Measurements from ENCODE around the gene VRK3.
"Not testable (repeated sequence)": the region's sequence is repeated elsewhere in the genome, so short reads cannot be mapped to it uniquely, and the experiment has no call there.

Gene VRK3

GRCh38 chr19:49954092-49954829, 70.9 kb downstream of the VRK3 start:
- DNase-seq = no peak

GRCh38 chr19:49953416-49953815, 71.8 kb downstream of the VRK3 start:
- no peak for DNase-seq

GRCh38 chr19:49952906-49953305, 72.3 kb downstream of the VRK3 start:
- no peak for DNase-seq

- DNase-seq = no peak
Observed at GRCh38 chr19:49952479-49952836, 72.7 kb downstream of the VRK3 start.

- no peak for DNase-seq
Observed at GRCh38 chr19:49951806-49952478, 73.2 kb downstream of the VRK3 start.

- DNase-seq = no peak
Observed at GRCh38 chr19:49950956-49951526, 74.1 kb downstream of the VRK3 start.

- DNase-seq = no peak
Observed at GRCh38 chr19:49950590-49950948, 74.6 kb downstream of the VRK3 start.

- DNase-seq = no peak
Observed at GRCh38 chr19:49949742-49950589, 75.2 kb downstream of the VRK3 start.

- DNase-seq = no peak
Observed at GRCh38 chr19:49946415-49946814, 78.8 kb downstream of the VRK3 start.

GRCh38 chr19:49944567-49944966, 80.6 kb downstream of the VRK3 start:
- DNase-seq = not testable (repeated sequence)

- DNase-seq = no peak
Observed at GRCh38 chr19:49940482-49940791, 84.7 kb downstream of the VRK3 start.

GRCh38 chr19:49939721-49940481, 85.3 kb downstream of the VRK3 start:
- DNase-seq = no peak

GRCh38 chr19:49938662-49939061, 86.5 kb downstream of the VRK3 start:
- DNase-seq = no peak

GRCh38 chr19:49937750-49938381, 87.3 kb downstream of the VRK3 start:
- peak; percentile 76 for DNase-seq

GRCh38 chr19:49936549-49936948, 88.6 kb downstream of the VRK3 start:
- no peak for DNase-seq

- DNase-seq = no peak
Observed at GRCh38 chr19:49933643-49934042, 91.5 kb downstream of the VRK3 start.

- DNase-seq = no peak
Observed at GRCh38 chr19:49932731-49933131, 92.4 kb downstream of the VRK3 start.

- DNase-seq = no peak
Observed at GRCh38 chr19:49932041-49932451, 93.1 kb downstream of the VRK3 start.

GRCh38 chr19:49931293-49932040, 93.7 kb downstream of the VRK3 start:
- no peak for DNase-seq

- no peak for DNase-seq
Observed at GRCh38 chr19:49930483-49931011, 94.6 kb downstream of the VRK3 start.
